Measurements from ENCODE around the gene TK2. TPM values are rescaled to one million over a fixed set of nuclear protein-coding genes. Genes with fewer than 3 reads are reported as not detected.

TK2 gene
- total and polyA plus RNA-seq, 9 of the 15 experiments (the other 6 are each of a cell fraction or from before 2014, with no cell fraction given): 1.1 to 10.2 (median 5.3) TPM

GRCh38 chr16:66552286-66553177, 2.6 kb upstream of the TK2 start, which contains the start of gene CKLF (continued):
- TF ChIP-seq CREBBP (IDR thresholded peaks at IDR 0.05; ENCODE audit: low read depth, low read length): no peak
- TF ChIP-seq DPF2 (IDR thresholded peaks at IDR 0.05): peak; percentile 69
- TF ChIP-seq TCF7 (IDR thresholded peaks at IDR 0.05; ENCODE audit: borderline replicate concordance): no peak; the same call in 1 of the 2 replicates
- TF ChIP-seq XRCC4 (IDR thresholded peaks at IDR 0.05; ENCODE audit: extremely low read depth, insufficient read depth, insufficient read length): no peak
- TF ChIP-seq ZNF444 (CRISPR knock-in tag; IDR thresholded peaks at IDR 0.05): no peak
- TF ChIP-seq ZNF398 (CRISPR knock-in tag; IDR thresholded peaks at IDR 0.05): no peak
- TF ChIP-seq TAF7 (tag; IDR thresholded peaks at IDR 0.05): peak; percentile 57; the same call in 1 of the 2 replicates
- TF ChIP-seq MXI1 (IDR thresholded peaks at IDR 0.05; ENCODE audit: low read depth, low read length): no peak; the same call in 1 of the 2 replicates
- TF ChIP-seq MAFF (IDR thresholded peaks at IDR 0.05; ENCODE audit: low read length): no peak
- no peak for TF ChIP-seq ARHGAP35 (IDR thresholded peaks at IDR 0.05; ENCODE audit: partially characterized antibody)
- TF ChIP-seq ELF2 (CRISPR knock-in tag; IDR thresholded peaks at IDR 0.05): no peak
- peak; percentile 62 for TF ChIP-seq ZNF143 (CRISPR knock-in tag; IDR thresholded peaks at IDR 0.05)
- TF ChIP-seq GTF2A2 (tag; IDR thresholded peaks at IDR 0.05): no peak
- peak; percentile 99 for TF ChIP-seq POLR2B (IDR thresholded peaks at IDR 0.05; ENCODE audit: low read depth, partially characterized antibody)
- no peak for TF ChIP-seq SREBF1 (IDR thresholded peaks at IDR 0.05; ENCODE audit: borderline replicate concordance, low read depth, low read length)
- TF ChIP-seq RAD21 (CRISPR knock-in tag; conservative IDR thresholded peaks at IDR 0.05 in 1 of 2, IDR thresholded peaks at IDR 0.05 in 1 of 2): no peak
- TF ChIP-seq CC2D1A (IDR thresholded peaks at IDR 0.05): no peak
- TF ChIP-seq CHAMP1 (IDR thresholded peaks at IDR 0.05): no peak
- no peak; the same call in 1 of the 2 replicates for TF ChIP-seq ZNF644 (tag; IDR thresholded peaks at IDR 0.05; ENCODE audit: low read depth)
- TF ChIP-seq PHTF2 (CRISPR knock-in tag; IDR thresholded peaks at IDR 0.05): no peak
